Neural crest cell (in vitro differentiated cells): Measurements from ENCODE around the gene KNTC1. TPM values are rescaled to one million over a fixed set of nuclear protein-coding genes. Genes with fewer than 3 reads are reported as not detected.

Experiments
- DNase-seq: peaks from one replicate; pipeline ENCODE4 v3.0.0; 2021; ENCODE audit warnings: low read depth, mixed read lengths, low spot score
- H3K27ac Mint-ChIP-seq: one replicate; pipeline ENCODE4 v1.8.0; 2021; ENCODE audit warnings: mild to moderate bottlenecking, mixed read lengths; ENCODE audit not compliant: unreplicated experiment
- H3K27me3 Mint-ChIP-seq: 2 replicates; pipeline ENCODE4 v1.8.0; 2021; ENCODE audit warnings: low read depth, mild to moderate bottlenecking, mixed read lengths
- H3K36me3 Mint-ChIP-seq: 2 replicates; pipeline ENCODE4 v1.8.0; 2021; ENCODE audit warnings: low read depth, mild to moderate bottlenecking, mixed read lengths
- H3K4me1 Mint-ChIP-seq: 2 replicates; pipeline ENCODE4 v1.8.0; 2021; ENCODE audit warnings: mixed read lengths
- H3K4me3 Mint-ChIP-seq: one replicate; pipeline ENCODE4 v1.8.0; 2021; ENCODE audit warnings: mild to moderate bottlenecking, mixed read lengths
- H3K9me3 Mint-ChIP-seq: 2 replicates; pipeline ENCODE4 v1.8.0; 2021; ENCODE audit warnings: mixed read lengths
- CTCF ChIP-seq: fragments of 200-600 bp; sonication (generic); conservative IDR thresholded peaks from 2 replicates; pipeline ENCODE4 v1.5.0; 2021; ENCODE audit warnings: antibody characterized with exemption, mild to moderate bottlenecking
- total RNA-seq: library from RNA; stranded (reverse); gene quantifications from 2 replicates; pipeline ENCODE4 v1.2.1, GENCODE V29; 2021

Gene KNTC1
- total RNA-seq, 1 donor from 2014 or later: 111 TPM

GRCh38 chr12:122523280-122523679 is 3.8 kb upstream of the KNTC1 start:
- DNase-seq: no peak
- peaks cover 25% of the 10 kb centered on the region for H3K4me1 Mint-ChIP-seq
- TF ChIP-seq CTCF: no peak
- H3K4me3 Mint-ChIP-seq: peak overlapping the region; percentile 97
- H3K27me3 Mint-ChIP-seq: no peaks in the 10 kb centered on the region
- H3K9me3 Mint-ChIP-seq: no peaks in the 10 kb centered on the region
- H3K36me3 Mint-ChIP-seq: peaks cover 17% of the 10 kb centered on the region
- no peak overlapping the region for H3K27ac Mint-ChIP-seq

- Mint-ChIP-seq H3K27me3 (no peaks in the 10 kb centered on the region), H3K9me3 (no peaks in the 10 kb centered on the region), H3K4me3 (peak overlapping the region; percentile 97), H3K36me3 (peaks cover 14% of the 10 kb centered on the region), H3K27ac (peak overlapping the region; percentile 8), H3K4me1 (peaks cover 25% of the 10 kb centered on the region)
- no peak for DNase-seq
- no peak for TF ChIP-seq CTCF
These were observed 3.0 kb upstream of the KNTC1 start for GRCh38 chr12:122523846-122524718.

GRCh38 chr12:122527478-122527944 is 462 bp downstream of the KNTC1 start:
- DNase-seq: no peak
- no peaks in the 10 kb centered on the region for H3K9me3 Mint-ChIP-seq
- no peak overlapping the region for H3K27ac Mint-ChIP-seq
- no peak for TF ChIP-seq CTCF
- no peak overlapping the region for H3K4me3 Mint-ChIP-seq
- H3K27me3 Mint-ChIP-seq: no peaks in the 10 kb centered on the region
- peaks cover 4% of the 10 kb centered on the region for H3K36me3 Mint-ChIP-seq
- H3K4me1 Mint-ChIP-seq: peaks cover 18% of the 10 kb centered on the region

GRCh38 chr12:122528582-122528981 is 1.5 kb downstream of the KNTC1 start:
- Mint-ChIP-seq H3K27me3 (no peaks in the 10 kb centered on the region), H3K27ac (no peak overlapping the region), H3K4me3 (no peak overlapping the region), H3K4me1 (peaks cover 9% of the 10 kb centered on the region), H3K9me3 (no peaks in the 10 kb centered on the region), H3K36me3 (peaks cover under 1% of the 10 kb centered on the region)
- no peak for DNase-seq
- no peak for TF ChIP-seq CTCF

- no peaks in the 10 kb centered on the region for H3K36me3 Mint-ChIP-seq
- peaks cover 5% of the 10 kb centered on the region for H3K4me1 Mint-ChIP-seq
- H3K27ac Mint-ChIP-seq: no peak overlapping the region
- TF ChIP-seq CTCF: no peak
- no peak for DNase-seq
- H3K9me3 Mint-ChIP-seq: no peaks in the 10 kb centered on the region
- H3K27me3 Mint-ChIP-seq: no peaks in the 10 kb centered on the region
- H3K4me3 Mint-ChIP-seq: no peak overlapping the region
These were observed 1.9 kb downstream of the KNTC1 start for GRCh38 chr12:122528992-122529391.
